NAMALWA (cell line): ENCODE data around the gene EEF1A2.

Source experiments
- DNase-seq: peaks from one replicate; pipeline ENCODE4 v3.0.0-alpha.2; 2015; ENCODE audit warnings: low spot score

Gene EEF1A2

DNA sequence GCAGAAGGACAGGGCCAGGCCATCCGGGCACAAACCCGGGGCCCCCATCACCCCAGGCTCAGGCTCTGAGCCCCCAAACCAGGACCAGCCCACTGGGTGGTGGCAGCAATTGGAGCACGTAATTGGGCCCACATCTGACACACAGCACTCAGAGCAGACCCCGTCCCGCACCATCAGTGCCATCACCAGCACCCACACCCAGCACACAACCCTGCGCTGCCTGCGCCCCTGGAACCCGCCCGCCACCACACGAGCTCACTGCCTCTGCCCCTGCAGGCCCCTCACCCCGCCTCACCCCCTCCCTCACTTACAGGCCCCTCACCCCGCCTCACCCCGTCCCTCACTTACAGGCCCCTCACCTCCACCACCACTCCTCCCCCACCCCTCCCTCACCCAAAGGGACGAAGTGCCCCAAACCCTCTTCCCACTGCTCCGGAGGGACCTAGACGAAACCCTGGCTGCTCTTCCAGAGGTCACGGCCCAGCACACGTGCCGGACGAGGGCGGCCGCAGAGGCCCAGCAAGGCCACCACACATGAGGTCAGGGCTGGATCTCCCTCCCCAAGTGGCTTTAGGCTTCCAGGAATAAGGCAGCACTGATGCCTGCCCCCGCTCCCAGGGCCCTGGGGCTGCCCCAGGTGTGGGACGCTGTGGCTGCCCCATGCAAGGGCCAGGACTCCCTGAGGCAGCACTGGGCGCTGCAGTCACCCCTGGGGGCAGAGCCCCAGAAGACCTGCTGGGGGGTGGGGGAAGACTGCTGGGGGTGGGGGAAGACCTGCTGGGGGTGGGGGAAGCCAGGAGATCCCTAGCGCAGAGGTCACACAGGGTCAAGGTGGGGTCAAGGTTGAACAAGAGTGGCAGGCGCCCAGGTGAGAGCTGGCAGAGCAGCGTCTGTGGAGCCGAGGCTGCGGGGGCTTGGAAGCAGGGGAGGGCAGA, 48.8 kb downstream of the EEF1A2 start:
- no peak for DNase-seq

- DNase-seq: no peak
Observed at GRCh38 chr20:63449025-63449424, 49.9 kb downstream of the EEF1A2 start.

GRCh38 chr20:63448031-63448430, 50.9 kb downstream of the EEF1A2 start:
- no peak for DNase-seq

DNA sequence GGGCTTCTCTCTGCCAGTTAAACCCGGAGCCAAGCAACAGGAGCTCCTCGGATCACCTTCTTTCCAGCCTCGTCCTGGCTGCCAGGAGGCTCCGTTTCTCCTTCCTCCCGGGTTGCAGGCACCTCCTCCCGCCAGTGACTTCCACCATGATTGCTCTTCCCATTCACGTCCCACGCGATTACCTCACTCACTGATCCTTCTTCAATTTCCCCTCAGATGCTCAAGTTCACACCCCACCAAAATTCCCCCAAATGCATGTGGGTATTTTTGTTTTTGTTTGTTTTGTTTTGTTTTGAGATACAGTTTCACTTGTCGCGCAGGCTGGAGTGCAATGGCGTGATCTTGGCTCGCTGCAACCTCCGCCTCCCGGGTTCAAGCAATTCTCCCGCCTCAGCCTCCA, 51.6 kb downstream of the EEF1A2 start:
- no peak for DNase-seq

DNA sequence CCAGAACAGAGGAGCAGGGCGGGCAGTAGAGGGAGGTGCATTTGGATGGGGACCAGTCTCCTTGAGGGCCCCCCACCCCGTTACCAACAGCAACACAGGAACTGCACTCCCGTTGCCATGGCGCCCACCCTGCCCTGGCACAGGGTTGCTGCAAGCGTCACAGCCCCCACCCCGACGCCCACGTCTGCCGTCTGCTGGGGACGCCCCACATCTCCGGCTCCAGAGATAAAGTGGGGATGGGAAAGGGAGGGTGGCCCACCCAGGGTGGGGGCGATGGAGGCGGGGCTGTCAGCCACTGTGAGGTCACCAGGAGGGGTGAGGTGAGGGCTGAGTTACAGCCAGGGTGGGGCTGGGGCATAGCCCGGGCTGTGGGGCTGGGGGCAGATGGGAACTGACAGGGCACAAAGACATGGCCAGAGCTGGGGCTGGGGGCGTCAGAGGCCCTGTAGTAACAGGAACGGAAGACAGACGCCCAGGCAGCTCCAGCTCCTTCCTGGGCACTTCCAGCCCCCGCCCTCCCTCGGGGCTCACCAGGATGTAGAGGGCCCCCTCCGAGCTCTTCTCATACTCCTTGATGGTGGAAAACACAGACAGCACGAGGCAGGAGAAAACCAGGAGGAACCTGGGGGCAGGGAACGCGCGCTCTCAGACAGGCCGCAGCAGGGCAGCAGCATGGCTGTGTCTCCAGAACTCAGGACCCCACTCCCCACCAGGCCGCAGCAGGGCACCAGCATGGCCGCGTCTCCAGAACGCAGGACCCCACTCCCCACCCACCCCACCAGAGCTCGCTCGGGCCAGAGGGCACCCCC, 52.5 kb downstream of the EEF1A2 start:
- no peak for DNase-seq

DNA sequence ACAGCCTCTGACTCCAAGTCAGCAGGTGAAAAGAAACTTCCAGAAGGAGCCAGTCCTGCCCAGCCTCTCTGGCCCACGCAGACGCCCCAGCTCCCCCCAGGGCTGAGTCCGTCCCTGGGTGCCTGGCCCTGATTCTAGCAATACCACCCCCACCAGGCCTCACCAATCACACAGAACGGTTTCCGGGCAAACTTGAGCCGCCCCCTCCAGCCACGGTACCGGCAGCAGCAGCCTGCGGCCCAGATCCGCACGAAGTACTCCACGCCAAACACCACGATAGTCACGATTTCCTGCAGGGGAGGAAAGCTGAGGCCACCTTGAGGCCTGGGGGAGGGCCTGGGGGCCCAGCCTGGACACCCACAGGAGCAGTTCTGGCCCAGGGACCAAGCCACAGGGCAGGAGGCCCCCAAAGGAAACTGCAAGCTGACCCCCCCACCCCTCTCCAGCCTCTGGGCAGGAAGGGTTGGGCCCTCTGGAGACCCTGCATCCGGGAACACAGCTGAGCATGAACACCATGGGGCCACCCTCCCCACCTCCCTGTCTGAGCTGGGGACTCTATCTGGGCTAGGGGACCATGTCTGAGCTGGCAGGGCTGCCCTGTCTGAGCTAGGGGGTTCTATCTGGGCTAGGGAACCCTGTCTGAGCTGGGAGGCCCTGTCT, 53.7 kb downstream of the EEF1A2 start:
- DNase-seq: no peak

DNA sequence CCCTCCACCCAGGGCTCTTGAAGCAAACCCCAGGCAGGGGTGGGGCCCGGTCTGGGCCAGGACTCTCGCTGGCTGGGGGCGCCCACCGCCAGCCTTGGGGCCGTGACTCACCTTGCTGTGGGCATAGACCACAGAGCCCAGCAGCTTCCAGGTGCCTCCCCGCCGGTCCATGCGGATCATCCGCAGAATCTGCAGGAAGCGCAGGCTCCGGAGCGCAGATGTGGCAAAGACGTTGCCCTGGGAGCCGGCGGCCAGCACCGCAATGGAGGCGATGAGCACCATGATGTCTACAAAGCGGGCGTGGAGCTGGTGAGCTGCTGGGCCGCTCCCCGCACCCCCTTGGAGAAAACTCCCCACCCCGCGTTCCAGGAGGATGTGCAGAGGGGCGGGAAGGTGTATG, 54.3 kb downstream of the EEF1A2 start:
- DNase-seq: no peak

DNA sequence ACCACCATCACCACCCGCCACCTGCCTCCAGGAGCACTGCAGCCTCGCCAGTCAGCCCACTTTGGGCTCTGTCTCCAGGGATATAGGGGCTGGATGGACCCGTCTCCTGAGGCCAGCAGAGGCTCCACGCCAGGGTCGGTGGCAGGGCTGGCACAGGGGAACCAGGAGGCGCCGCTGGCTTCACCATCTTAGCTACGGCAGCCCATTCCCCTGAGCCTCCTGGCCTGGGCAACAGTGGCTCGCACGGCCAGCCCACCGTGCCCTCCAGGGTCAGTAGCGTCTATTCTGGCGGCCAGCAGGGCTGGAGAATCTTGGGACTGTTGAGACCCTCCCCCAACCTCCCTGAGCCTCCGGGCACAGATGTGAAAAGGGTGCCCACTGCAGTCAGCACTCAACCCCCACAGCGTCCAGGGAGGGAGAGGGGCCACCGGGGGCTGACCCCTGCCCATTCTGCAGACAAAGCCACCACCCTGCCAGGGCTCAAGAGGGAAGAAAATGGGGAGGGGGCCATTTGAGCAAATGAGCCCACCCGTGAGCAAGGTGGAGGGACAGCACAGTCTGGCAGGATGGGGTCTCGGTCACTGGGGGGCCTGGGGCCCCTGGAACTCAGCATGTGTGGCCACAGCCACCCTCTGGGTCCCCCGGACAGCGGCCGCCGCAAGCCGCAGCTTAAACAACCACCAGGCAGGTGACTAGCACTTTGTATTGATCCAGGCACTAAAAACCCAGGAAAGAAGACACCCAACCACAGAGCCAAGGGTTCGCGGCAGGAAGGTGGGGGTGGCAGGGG, 55.1 kb downstream of the EEF1A2 start:
- DNase-seq: no peak

- peak; percentile 43 for DNase-seq
Observed at GRCh38 chr20:63442100-63442493, 56.8 kb downstream of the EEF1A2 start.

DNA sequence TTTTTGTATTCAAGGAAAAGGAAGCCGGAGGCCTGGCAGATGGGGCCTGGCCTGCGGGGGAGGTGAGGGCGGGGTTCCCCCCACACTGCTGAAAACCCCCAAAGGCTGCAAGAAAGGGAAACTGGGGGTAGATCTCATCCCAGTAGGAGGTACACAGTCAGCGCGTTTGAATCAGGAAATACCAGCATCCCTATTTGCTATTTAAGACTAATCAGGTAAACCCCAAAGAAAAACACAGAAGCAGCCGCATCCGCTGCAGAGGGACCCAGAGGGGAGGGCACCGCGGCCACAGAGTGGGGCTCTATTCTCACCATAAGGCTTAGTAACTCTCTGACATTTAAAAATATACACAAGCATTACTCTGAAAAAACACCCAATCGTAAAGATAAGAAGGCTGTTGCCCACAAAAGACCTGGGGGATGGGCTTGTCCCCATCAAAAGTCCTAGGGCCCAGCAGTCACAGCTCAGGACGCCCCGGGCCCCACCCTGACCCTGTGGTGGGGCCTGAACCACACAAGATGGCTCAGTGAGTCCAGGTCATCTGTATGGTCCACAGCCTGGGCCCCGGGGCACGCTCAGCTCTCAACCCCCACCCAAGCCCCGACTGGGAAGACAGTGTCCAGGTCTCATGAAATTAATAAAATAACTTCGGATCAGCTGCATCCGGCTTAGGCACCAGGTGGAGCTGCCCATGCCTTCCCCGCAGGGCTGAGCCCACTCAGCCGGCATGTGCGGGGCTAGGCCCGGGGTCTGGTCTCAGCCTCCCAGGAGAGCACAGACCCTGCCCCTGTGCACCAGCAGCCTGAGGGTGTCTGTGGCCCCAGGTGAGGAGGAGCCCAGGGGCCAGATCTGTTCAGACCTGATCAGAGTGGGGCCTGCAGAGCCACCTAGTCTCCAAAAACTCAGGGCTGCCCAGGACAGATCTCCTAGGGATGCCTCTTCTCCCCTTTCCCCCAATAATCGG, 57.5 kb downstream of the EEF1A2 start:
- DNase-seq: no peak

DNA sequence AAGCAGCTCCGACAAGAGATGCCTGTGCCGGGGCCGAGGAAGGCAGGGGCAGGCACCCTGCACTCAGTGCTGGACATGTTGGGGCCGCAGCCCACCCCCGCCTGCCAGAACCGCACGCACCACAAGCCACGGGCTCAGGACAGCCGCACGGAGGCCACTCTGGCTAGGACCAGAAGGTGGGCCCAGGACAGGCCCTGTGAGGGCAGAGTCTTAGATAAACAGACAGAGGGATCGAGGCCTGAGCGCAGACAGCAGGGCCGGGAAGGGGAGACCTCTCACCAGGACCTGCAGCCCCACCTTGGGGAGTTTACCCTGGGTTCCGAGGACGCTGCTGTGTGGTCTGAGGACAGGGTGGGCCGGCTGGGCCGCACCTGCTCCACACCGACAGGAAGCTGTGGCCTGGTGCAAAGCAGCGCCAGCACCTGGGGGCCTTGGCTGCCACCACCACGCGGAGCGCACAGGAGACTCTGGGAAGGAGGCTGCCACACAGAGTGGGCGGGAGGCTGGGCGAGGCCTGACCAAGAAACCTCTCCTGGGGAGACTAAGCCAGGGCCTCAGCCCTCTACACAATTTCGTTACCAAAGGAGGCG, 58.4 kb downstream of the EEF1A2 start:
- no peak for DNase-seq

- no peak for DNase-seq
Observed at GRCh38 chr20:63439866-63440265, 59.0 kb downstream of the EEF1A2 start.

- no peak for DNase-seq
Observed at GRCh38 chr20:63438121-63438520, 60.8 kb downstream of the EEF1A2 start.
